ENCODE measurements around the gene VSX1. TPM values are rescaled to one million over a fixed set of nuclear protein-coding genes. Genes with fewer than 3 reads are reported as not detected.

The VSX1 gene
- total and polyA plus RNA-seq, 2 of the 4 experiments (the other 2 are of a cell fraction) = not detected

- CTCF ChIA-PET = no interaction called here
- H3K56ac ChIP-seq (ENCODE audit: extremely low read depth, insufficient read depth, low read length) = no peak overlapping the region
- no peak overlapping the region for H2BK20ac ChIP-seq (ENCODE audit: low read depth, low read length)
- dilution Hi-C loops (cut with HindIII; ENCODE audit: low sequenced_read_pairs, unreplicated experiment) (no loop called here), in situ Hi-C loops (cut with MboI; ENCODE audit: low sequenced_read_pairs) (no loop called here), intact Hi-C loops (cut with micrococcal nuclease) (no loop called here)
- ATAC-seq (ENCODE audit: low read depth) = no peak
- H3K4me2 ChIP-seq (ENCODE audit: low read depth, low read length) = no peak overlapping the region
- BruUV-seq (replicated peaks) = no TSS peak
- no peaks in the 10 kb centered on the region for H3K79me1 ChIP-seq (ENCODE audit: low read depth in 1 of 2, low read length in 2 of 2)
- H3K4ac ChIP-seq (ENCODE audit: low read depth, low read length) = no peak overlapping the region
- H2AK5ac ChIP-seq (ENCODE audit: low read depth, low read length) = no peak overlapping the region
- H3K4me3 ChIP-seq (ENCODE audit: insufficient read depth, low read depth, low read length) = no peak overlapping the region
- DNase-seq = no peak
- H4K20me1 ChIP-seq (ENCODE audit: insufficient read depth, low read length) = no peaks in the 10 kb centered on the region
- H3K36me3 ChIP-seq (ENCODE audit: control insufficient read depth, insufficient read depth, low read length) = no peaks in the 10 kb centered on the region
- H3K4me1 ChIP-seq (ENCODE audit: control insufficient read depth, insufficient read depth, low read length) = no peaks in the 10 kb centered on the region; the same call in 1 of the 2 replicates
- no peak overlapping the region for H3K27ac ChIP-seq (ENCODE audit: insufficient read depth, low read length)
- no peak overlapping the region for H2AK9ac ChIP-seq (replicated peaks; ENCODE audit: low read depth, low read length, poor library complexity)
- no peak overlapping the region for H4K91ac ChIP-seq (ENCODE audit: insufficient read depth, low read depth, low read length)
- POLR2A ChIA-PET (ENCODE audit: unreplicated experiment) = no interaction called here
- no peak overlapping the region for H3K14ac ChIP-seq (replicated peaks; ENCODE audit: low read depth, low read length)
- no peak overlapping the region for H4K8ac ChIP-seq (ENCODE audit: low read depth in 2 of 2, low read length in 2 of 2)
- no peaks in the 10 kb centered on the region; the same call in 1 of the 2 replicates for H3K9me1 ChIP-seq (ENCODE audit: insufficient read depth, low read length)
- no peak overlapping the region for H3K23ac ChIP-seq (ENCODE audit: low read depth, low read length)
- H4K5ac ChIP-seq (ENCODE audit: low read depth, low read length) = no peak overlapping the region
- H2BK15ac ChIP-seq (ENCODE audit: low read depth, low read length) = no peak overlapping the region
- H2BK120ac ChIP-seq (ENCODE audit: low read depth, low read length) = no peak overlapping the region
- no peak for TF ChIP-seq FOS (IDR thresholded peaks at IDR 0.05; ENCODE audit: low read depth, low read length)
- no peak for TF ChIP-seq SMC3 (IDR thresholded peaks at IDR 0.05; ENCODE audit: low read depth, low read length)
- no peak for TF ChIP-seq POLR2A (IDR thresholded peaks at IDR 0.05; ENCODE audit: low read depth, low read length)
- no peak for TF ChIP-seq CTCF (conservative IDR thresholded peaks at IDR 0.05; ENCODE audit: low read depth, low read length)
- TF ChIP-seq NFE2L2 (IDR thresholded peaks at IDR 0.05; ENCODE audit: low read depth, low read length) = no peak
- no peak for TF ChIP-seq RAD21 (IDR thresholded peaks at IDR 0.05; ENCODE audit: low read length)
- TF ChIP-seq RCOR1 (IDR thresholded peaks at IDR 0.05; ENCODE audit: insufficient replicate concordance, low read length) = no peak
- TF ChIP-seq ELK1 (IDR thresholded peaks at IDR 0.05; ENCODE audit: borderline replicate concordance, low read depth, low read length) = no peak
- TF ChIP-seq CHD1 (IDR thresholded peaks at IDR 0.05; ENCODE audit: low read depth, low read length) = no peak
- no peak for TF ChIP-seq MAZ (IDR thresholded peaks at IDR 0.05; ENCODE audit: borderline replicate concordance, low read depth, low read length)
- TF ChIP-seq CEBPB (IDR thresholded peaks at IDR 0.05; ENCODE audit: low read depth, low read length) = no peak
- no peak for TF ChIP-seq MAFK (IDR thresholded peaks at IDR 0.05; ENCODE audit: low read depth, low read length)
- no peak for TF ChIP-seq RFX5 (IDR thresholded peaks at IDR 0.05; ENCODE audit: low read depth, low read length)
- no peak for TF ChIP-seq MXI1 (IDR thresholded peaks at IDR 0.05; ENCODE audit: borderline replicate concordance, low read depth, low read length)
- TF ChIP-seq, protein P1, sequence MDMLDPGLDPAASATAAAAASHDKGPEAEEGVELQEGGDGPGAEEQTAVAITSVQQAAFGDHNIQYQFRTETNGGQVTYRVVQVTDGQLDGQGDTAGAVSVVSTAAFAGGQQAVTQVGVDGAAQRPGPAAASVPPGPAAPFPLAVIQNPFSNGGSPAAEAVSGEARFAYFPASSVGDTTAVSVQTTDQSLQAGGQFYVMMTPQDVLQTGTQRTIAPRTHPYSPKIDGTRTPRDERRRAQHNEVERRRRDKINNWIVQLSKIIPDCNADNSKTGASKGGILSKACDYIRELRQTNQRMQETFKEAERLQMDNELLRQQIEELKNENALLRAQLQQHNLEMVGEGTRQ (IDR thresholded peaks at IDR 0.05; ENCODE audit: low read depth, low read length) = no peak
- TF ChIP-seq BHLHE40 (IDR thresholded peaks at IDR 0.05; ENCODE audit: low read depth, low read length) = no peak
- 43% methylated on average over 2 of the region's 9 CpGs; no CpG with 5 or more reads in 1 of the 2 experiments for WGBS, 2 experiments (ENCODE audit: extremely low coverage in 2 of 2, insufficient read length in 1 of 2)
- no peaks in the 10 kb centered on the region for H3K9me3 ChIP-seq (ENCODE audit: control insufficient read depth, insufficient read depth, low read length)
- H2AFZ ChIP-seq (replicated peaks; ENCODE audit: low read length, poor library complexity) = no peak overlapping the region
- H2BK5ac ChIP-seq (ENCODE audit: low read depth, low read length, poor library complexity, severe bottlenecking) = no peak overlapping the region
- peaks cover 33% of the 10 kb centered on the region; the same call in 1 of the 2 replicates for H3K27me3 ChIP-seq (ENCODE audit: control insufficient read depth, insufficient read depth, low read length)
- no peak overlapping the region for H3K18ac ChIP-seq (ENCODE audit: low read depth, low read length)
- no peak overlapping the region for H3K9ac ChIP-seq (ENCODE audit: low read depth, low read length)
Observed at GRCh38 chr20:25045343-25045712, 36.6 kb downstream of the VSX1 start.

Measured in IMR-90 (cell line).